ENCODE data around the gene MINDY2. TPM values are rescaled to one million over a fixed set of nuclear protein-coding genes. Genes with fewer than 3 reads are reported as not detected.

The MINDY2 gene
- total and polyA plus RNA-seq, 7 experiments from 2014 or later: 8.9 to 16.6 (median 11.4) TPM

Other genes with a start within 250 kb of the MINDY2 start
- 100 to 1,000 TPM; 119 to 170 (median 142) TPM for gene ADAM10, start 21.6 kb upstream of the MINDY2 start, total RNA-seq
- gene ADAM10, start 21.6 kb upstream of the MINDY2 start, polyA plus RNA-seq: 100 to 1,000 TPM; 110 to 127 TPM
- 100 to 1,000 TPM; 118 to 166 (median 159) TPM for gene SLTM, start 162.4 kb downstream of the MINDY2 start, total RNA-seq
- gene SLTM, start 162.4 kb downstream of the MINDY2 start, polyA plus RNA-seq: 10 to 100 TPM; 56.3 to 65.6 TPM
- gene RNF111, start 216.4 kb downstream of the MINDY2 start, total RNA-seq: 10 to 100 TPM; 50.8 to 61.1 (median 57.9) TPM
- gene RNF111, start 216.4 kb downstream of the MINDY2 start, polyA plus RNA-seq: 10 to 100 TPM; 16.1 to 16.7 TPM

All from naive thymus-derived CD4-positive, alpha-beta T cell (primary cell).